PC-9 (cell line): Measurements from ENCODE around the gene ANXA2. TPM values are rescaled to one million over a fixed set of nuclear protein-coding genes. Genes with fewer than 3 reads are reported as not detected.

Experiments
- BruUV-seq: library from RNA; stranded (reverse); fragments of 400-500 nt; replicated peaks from 2 replicates; lab custom pipeline; 2021; lab: Mats Ljungman, UMichigan
- CTCF ChIA-PET: fragments of 300-600 bp; sonication (Branson Sonifier 250); formaldehyde crosslinking; loops from one replicate; lab custom pipeline; 2022; ENCODE audit warnings: antibody characterized with exemption; lab: Charles Lee
- POLR2A ChIA-PET: fragments of 300-600 bp; sonication (Branson Sonifier 250); formaldehyde crosslinking; loops from one replicate; lab custom pipeline; 2022; ENCODE audit warnings: antibody characterized with exemption; ENCODE audit not compliant: unreplicated experiment; lab: Charles Lee
- DNase-seq, 2 experiments: peaks; one replicate each; pipeline versions ENCODE4 v3.0.0 to v3.0.0-alpha.2; 2015 to 2022; ENCODE audit warnings: mixed read lengths in 1 of 2
- H2AFZ ChIP-seq: fragments of 200-600 bp; sonication (generic); 2 replicates; pipeline ENCODE4 v1.8.1; 2017; ENCODE audit warnings: antibody characterized with exemption
- H3F3A ChIP-seq: fragments of 200-600 bp; sonication (generic); 2 replicates; pipeline ENCODE4 v1.8.1; 2017; ENCODE audit warnings: antibody characterized with exemption, mild to moderate bottlenecking, low read depth; ENCODE audit not compliant: insufficient read depth
- H3K27ac ChIP-seq: fragments of 200-600 bp; sonication (generic); 2 replicates; pipeline ENCODE4 v1.6.1; 2016; ENCODE audit warnings: mixed run types
- H3K27me3 ChIP-seq: fragments of 200-600 bp; sonication (generic); 2 replicates; pipeline ENCODE4 v1.6.1; 2016; ENCODE audit warnings: low read depth, mixed run types; ENCODE audit not compliant: insufficient read depth
- H3K36me3 ChIP-seq: fragments of 200-600 bp; sonication (generic); 2 replicates; pipeline ENCODE4 v1.6.1; 2016; ENCODE audit warnings: low read depth, mixed run types
- H3K4me1 ChIP-seq: fragments of 200-600 bp; sonication (generic); replicated peaks from 2 replicates; pipeline ENCODE4 v1.6.1; 2016; ENCODE audit warnings: mixed run types; ENCODE audit not compliant: insufficient read depth
- H3K4me2 ChIP-seq: fragments of 200-600 bp; sonication (generic); 2 replicates; pipeline ENCODE4 v1.6.1; 2017; ENCODE audit warnings: mixed run types
- H3K4me3 ChIP-seq: fragments of 200-600 bp; sonication (generic); 2 replicates; pipeline ENCODE4 v1.6.1; 2016; ENCODE audit warnings: mixed run types
- H3K79me2 ChIP-seq: fragments of 200-600 bp; sonication (generic); 2 replicates; pipeline ENCODE4 v1.6.1; 2017; ENCODE audit warnings: low read depth, mixed run types
- H3K9me2 ChIP-seq: fragments of 200-600 bp; sonication (generic); 2 replicates; pipeline ENCODE4 v1.8.1; 2017; ENCODE audit warnings: mild to moderate bottlenecking; ENCODE audit not compliant: insufficient read depth
- H3K9me3 ChIP-seq: fragments of 200-600 bp; sonication (generic); 2 replicates; pipeline ENCODE4 v1.8.1; 2016; ENCODE audit warnings: low read depth; ENCODE audit not compliant: insufficient read depth
- H4K20me1 ChIP-seq: fragments of 200-600 bp; sonication (generic); 2 replicates; pipeline ENCODE4 v1.8.1; 2017; ENCODE audit not compliant: insufficient read depth
- CTCF ChIP-seq: fragments of 200-600 bp; sonication (generic); conservative IDR thresholded peaks from 2 replicates; pipeline ENCODE4 v1.6.1; 2017; ENCODE audit warnings: mixed run types, antibody characterized with exemption, mild to moderate bottlenecking, moderate library complexity
- EZH2 ChIP-seq: fragments of 200-600 bp; sonication (generic); IDR thresholded peaks from 2 replicates; pipeline ENCODE4 v1.8.0; 2017; ENCODE audit warnings: antibody characterized with exemption, low read depth
- intact Hi-C: fragments of 100-400 bp; cut with micrococcal nuclease; formaldehyde crosslinking; loops from one replicate; pipeline ENCODE4 v1.10.0; 2022; ENCODE audit not compliant: unreplicated experiment
- total RNA-seq: library from RNA; stranded (reverse); gene quantifications from 2 replicates; pipeline ENCODE4 v1.2.3, GENCODE V29; 2021

ANXA2 gene
- total RNA-seq, 1 experiment from 2014 or later, result 1,720 TPM

GRCh38 chr15:60384053-60384452 lies 13.7 kb downstream of the ANXA2 start:
- ChIA-PET POLR2A (no interaction called here), CTCF (no interaction called here)
- no peak overlapping the region for H3K27ac ChIP-seq
- H3F3A ChIP-seq, result peaks cover 17% of the 10 kb centered on the region
- no peaks in the 10 kb centered on the region for H3K27me3 ChIP-seq
- TF ChIP-seq CTCF, result no peak
- TF ChIP-seq EZH2, result no peak
- H3K36me3 ChIP-seq, result no peaks in the 10 kb centered on the region
- H3K4me2 ChIP-seq, result no peak overlapping the region
- intact Hi-C loops, result no loop called here
- no peak for DNase-seq
- no TSS peak for BruUV-seq
- no peak overlapping the region for H2AFZ ChIP-seq
- H3K79me2 ChIP-seq, result peaks cover 62% of the 10 kb centered on the region
- peaks cover 9% of the 10 kb centered on the region for H4K20me1 ChIP-seq
- H3K4me1 ChIP-seq, result peaks cover 28% of the 10 kb centered on the region
- H3K9me3 ChIP-seq, result no peaks in the 10 kb centered on the region
- H3K9me2 ChIP-seq, result no peaks in the 10 kb centered on the region
- no peak overlapping the region for H3K4me3 ChIP-seq

- no TSS peak for BruUV-seq
- Histone ChIP-seq H3K79me2 (peaks cover 58% of the 10 kb centered on the region), H3K27ac (0 out of 2 replicates have a peak overlapping the region, but pooled peaks have one; percentile 37), H3K36me3 (no peaks in the 10 kb centered on the region), H3K9me2 (no peaks in the 10 kb centered on the region), H4K20me1 (peaks cover 9% of the 10 kb centered on the region), H3F3A (peaks cover 19% of the 10 kb centered on the region), H3K4me1 (peaks cover 30% of the 10 kb centered on the region), H3K9me3 (no peaks in the 10 kb centered on the region), H3K4me2 (no peak overlapping the region), H2AFZ (no peak overlapping the region), H3K4me3 (no peak overlapping the region), H3K27me3 (no peaks in the 10 kb centered on the region)
- ChIA-PET CTCF (no interaction called here), POLR2A (interaction anchor here (0.5 to 0.7 kb wide), 5 partner anchors 9 to 82 kb away, joined by 3 to 8 read pairs (median 5); no protein-coding TSS in a partner anchor)
- TF ChIP-seq CTCF (no peak), EZH2 (no peak)
- DNase-seq, result no peak
- intact Hi-C loops, result no loop called here
Measured at GRCh38 chr15:60382773-60383674, 14.8 kb downstream of the ANXA2 start.

GRCh38 chr15:60381148-60381788 lies 16.5 kb downstream of the ANXA2 start:
- H4K20me1 ChIP-seq, result no peaks in the 10 kb centered on the region; the same call in 1 of the 2 replicates
- H3K4me3 ChIP-seq, result no peak overlapping the region
- peaks cover 22% of the 10 kb centered on the region for H3F3A ChIP-seq
- POLR2A ChIA-PET, result interaction anchor here (0.6 to 0.8 kb wide), 3 partner anchors 10 to 19 kb away, joined by 4 to 9 read pairs (median 7); no protein-coding TSS in a partner anchor
- TF ChIP-seq EZH2, result no peak
- TF ChIP-seq CTCF, result no peak
- BruUV-seq, result no TSS peak
- H3K36me3 ChIP-seq, result no peaks in the 10 kb centered on the region
- CTCF ChIA-PET, result no interaction called here
- peak in 1 of 2 experiments; percentile 59 for DNase-seq
- peaks cover 54% of the 10 kb centered on the region for H3K79me2 ChIP-seq
- no peaks in the 10 kb centered on the region for H3K9me2 ChIP-seq
- no peaks in the 10 kb centered on the region for H3K27me3 ChIP-seq
- no peaks in the 10 kb centered on the region for H3K9me3 ChIP-seq
- no peak overlapping the region for H3K4me2 ChIP-seq
- peaks cover 24% of the 10 kb centered on the region for H3K4me1 ChIP-seq
- intact Hi-C loops, result no loop called here
- no peak overlapping the region for H2AFZ ChIP-seq
- H3K27ac ChIP-seq, result peak overlapping the region; percentile 90
